H1 (cell line): ENCODE measurements around the gene FBN1. TPM values are rescaled to one million over a fixed set of nuclear protein-coding genes. Genes with fewer than 3 reads are reported as not detected.

ENCODE experiments used
- ATF2 ChIP-seq: IDR thresholded peaks from 2 replicates; pipeline ENCODE4 v1.6.1; 2012; ENCODE audit warnings: low read length, inconsistent platforms
- EP300 ChIP-seq, 2 experiments: IDR thresholded peaks; 1 replicate in 1 of 2; 2 replicates in 1 of 2; pipeline ENCODE4 v1.6.1; 2011 to 2012; ENCODE audit warnings: low read depth in 2 of 2, low read length in 2 of 2, mild to moderate bottlenecking in 2 of 2, borderline replicate concordance in 1 of 2, inconsistent platforms in 1 of 2, moderate library complexity in 1 of 2
- JUN ChIP-seq: IDR thresholded peaks from 2 replicates; pipeline ENCODE4 v1.6.1; 2011; ENCODE audit warnings: low read depth, mild to moderate bottlenecking, improper control_type of control experiment, low read length
- KDM1A ChIP-seq: fragments of 200-600, 300-600 bp; sonication (generic); IDR thresholded peaks from 2 replicates; pipeline ENCODE4 v1.7.1; 2016; ENCODE audit warnings: mild to moderate bottlenecking, low read length, borderline replicate concordance
- RAD21 ChIP-seq, 2 experiments: IDR thresholded peaks in 1 of 2; conservative IDR thresholded peaks in 1 of 2; 2 replicates each; pipeline ENCODE4 v1.6.1; 2011; ENCODE audit warnings: low read depth in 2 of 2, low read length in 2 of 2, improper control_type of control experiment in 1 of 2, inconsistent platforms in 1 of 2, mild to moderate bottlenecking in 1 of 2, moderate library complexity in 1 of 2
- RXRA ChIP-seq: IDR thresholded peaks from 2 replicates; pipeline ENCODE4 v1.6.1; 2011; ENCODE audit warnings: low read depth, mild to moderate bottlenecking, low read length, moderate library complexity; ENCODE audit not compliant: insufficient read depth
- SIRT6 ChIP-seq: IDR thresholded peaks from one replicate; pipeline ENCODE4 v1.7.1; 2012; ENCODE audit warnings: low read length, inconsistent platforms
- TEAD4 ChIP-seq: IDR thresholded peaks from 2 replicates; pipeline ENCODE4 v1.6.1; 2012; ENCODE audit warnings: low read depth, low read length, inconsistent platforms, mixed read lengths
- polyA plus RNA-seq, 7 experiments: library from polyadenylated mRNA; depleted of rRNA in 3 of 7; stranded (reverse) in 5 of 7; unstranded in 2 of 7; fragments of >200 nt in 5 of 7; fragments of 200-250 nt in 2 of 7; gene quantifications; 1 replicate in 5 of 7; 2 replicates in 1 of 7; 4 replicates in 1 of 7; pipeline versions ENCODE4 v1.2.1 to v1.2.3, GENCODE V29; 2011 to 2013; ENCODE audit warnings: missing spikeins in 2 of 7, mixed read lengths in 2 of 7
- total RNA-seq: library from RNA; stranded (reverse); fragmentation: NEBNext Ultra II Directional; extraction: Animal tissue kit (Norgen Biotek cat#: 25700); gene quantifications from 2 replicates; pipeline ENCODE4 v1.2.1, GENCODE V29; 2021

The FBN1 gene
- total and polyA plus RNA-seq, 2 of the 8 experiments (the other 6 are each of a cell fraction or from before 2014, with no cell fraction given), result 3.0 to 4.0 TPM

GRCh38 chr15:48520376-48521155, 124.9 kb downstream of the FBN1 start (continued):
- TF ChIP-seq ATF2, result no peak
- TF ChIP-seq SIRT6, result no peak
- no peak for TF ChIP-seq TEAD4
- TF ChIP-seq RXRA, result no peak
- TF ChIP-seq EP300 (IDR thresholded peaks at IDR 0.05; ENCODE audit: borderline replicate concordance in 1 of 2, low read depth in 2 of 2, low read length in 2 of 2), result no peak
- no peak for TF ChIP-seq JUN
- TF ChIP-seq KDM1A, result no peak
- peak; percentile 87 to 91 for TF ChIP-seq RAD21 (IDR thresholded peaks at IDR 0.05 in 1 of 2, conservative IDR thresholded peaks at IDR 0.05 in 1 of 2; ENCODE audit: low read depth in 2 of 2, low read length in 2 of 2)
- TF ChIP-seq, all 59 proteins: peak for 2
